Measurements from ENCODE around the gene RIMBP2. TPM values are rescaled to one million over a fixed set of nuclear protein-coding genes. Genes with fewer than 3 reads are reported as not detected.
A peak's percentile ranks its signal among the peaks of the same experiment; 100 is the strongest.

Gene RIMBP2
- total and polyA plus RNA-seq, 9 of the 15 experiments (the other 6 are each of a cell fraction or from before 2014, with no cell fraction given): not detected

DNA sequence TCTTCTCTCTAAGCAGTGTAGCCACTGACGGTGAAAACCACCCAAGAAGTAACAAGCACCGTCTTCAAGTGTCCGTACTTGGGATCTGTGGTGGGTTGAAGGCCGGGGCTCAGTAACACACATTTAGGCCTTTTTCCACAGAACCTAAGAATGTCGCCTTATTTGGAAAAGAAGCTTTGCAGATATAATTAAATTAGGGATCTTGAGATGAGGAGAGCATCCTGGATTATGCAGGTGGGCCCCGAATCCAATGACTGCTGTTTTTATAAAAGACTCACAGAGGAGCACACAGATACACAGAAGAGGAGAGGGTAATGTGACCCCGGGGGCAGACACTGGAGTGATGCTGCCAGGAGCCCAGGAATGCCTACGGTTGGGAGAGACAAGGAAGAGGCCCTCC is 46.3 kb downstream of the RIMBP2 start:
- no peaks in the 10 kb centered on the region for H3K9me3 ChIP-seq (replicated peaks; ENCODE audit: control insufficient read depth, insufficient read depth, low read depth, low read length)
- no peaks in the 10 kb centered on the region for H3K9me1 ChIP-seq (ENCODE audit: control insufficient read depth, insufficient read depth, low read length)
- H3K27me3 ChIP-seq (ENCODE audit: control insufficient read depth in 2 of 2, insufficient read depth in 2 of 2, low read length in 2 of 2): peaks cover 23 to 66% of the 10 kb centered on the region in 2 experiments
- no peaks in the 10 kb centered on the region for H3K79me2 ChIP-seq (ENCODE audit: control insufficient read depth, insufficient read depth, low read length)
- POLR2A ChIA-PET: interaction anchor here (0.9 to 1.4 kb wide), 3 partner anchors 13 to 213 kb away, joined by 3 to 6 read pairs (median 5); no protein-coding TSS in a partner anchor
- intact Hi-C loops (cut with micrococcal nuclease) (no loop called here), in situ Hi-C loops (cut with MboI) (no loop called here)
- H3K36me3 ChIP-seq (ENCODE audit: control insufficient read depth, insufficient read depth, low read length): no peaks in the 10 kb centered on the region
- 0 out of 2 replicates have a peak overlapping the region, but pooled peaks have one; percentile 63 for H2AFZ ChIP-seq (ENCODE audit: low read depth, low read length)
- CTCF ChIA-PET (ENCODE audit: low intra/inter-chr PET ratio): no interaction called here
- H3K9ac ChIP-seq (ENCODE audit: insufficient read depth in 1 of 2, low read depth in 2 of 2, low read length in 2 of 2): no peak overlapping the region
- H3K4me3 ChIP-seq: no peak overlapping the region
- 2% methylated on average over 8 of the region's 8 CpGs for WGBS (ENCODE audit: insufficient coverage, low coverage, missing lambda C conversion rate)
- DNase-seq (ENCODE audit: extremely low read depth in 1 of 4, low spot score in 3 of 4) (no peak), ATAC-seq (no peak), FAIRE-seq (no peak)
- 0 out of 2 replicates have a peak, but pooled peaks have one; percentile 5 for TF ChIP-seq GTF2A2 (tag; IDR thresholded peaks at IDR 0.05)
- TF ChIP-seq, protein P1, sequence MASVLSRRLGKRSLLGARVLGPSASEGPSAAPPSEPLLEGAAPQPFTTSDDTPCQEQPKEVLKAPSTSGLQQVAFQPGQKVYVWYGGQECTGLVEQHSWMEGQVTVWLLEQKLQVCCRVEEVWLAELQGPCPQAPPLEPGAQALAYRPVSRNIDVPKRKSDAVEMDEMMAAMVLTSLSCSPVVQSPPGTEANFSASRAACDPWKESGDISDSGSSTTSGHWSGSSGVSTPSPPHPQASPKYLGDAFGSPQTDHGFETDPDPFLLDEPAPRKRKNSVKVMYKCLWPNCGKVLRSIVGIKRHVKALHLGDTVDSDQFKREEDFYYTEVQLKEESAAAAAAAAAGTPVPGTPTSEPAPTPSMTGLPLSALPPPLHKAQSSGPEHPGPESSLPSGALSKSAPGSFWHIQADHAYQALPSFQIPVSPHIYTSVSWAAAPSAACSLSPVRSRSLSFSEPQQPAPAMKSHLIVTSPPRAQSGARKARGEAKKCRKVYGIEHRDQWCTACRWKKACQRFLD (CRISPR knock-in tag; IDR thresholded peaks at IDR 0.05): no peak
- TF ChIP-seq ZNF436 (CRISPR knock-in tag; IDR thresholded peaks at IDR 0.05): no peak
- no peak for TF ChIP-seq POLR3A (IDR thresholded peaks at IDR 0.05; ENCODE audit: borderline replicate concordance, extremely low read depth, insufficient read depth, insufficient read length)
- TF ChIP-seq CSDE1 (IDR thresholded peaks at IDR 0.05): no peak
- TF ChIP-seq FUS (optimal IDR thresholded peaks at IDR 0.05; ENCODE audit: low read depth, low read length): no peak
- TF ChIP-seq EZH2 (IDR thresholded peaks at IDR 0.05; ENCODE audit: borderline replicate concordance, low read depth, low read length): no peak
- no peaks in the 10 kb centered on the region; a peak in 1 of 5 replicates for H3K4me1 ChIP-seq (replicated peaks in 1 of 2; ENCODE audit: control insufficient read depth in 2 of 2, insufficient read depth in 2 of 2, low read length in 2 of 2)
- no peak overlapping the region for H3K27ac ChIP-seq (ENCODE audit: extremely low read depth, low read depth, low read length)
- H3K4me2 ChIP-seq (ENCODE audit: insufficient read depth, low read length): no peak overlapping the region; the same call in 1 of the 2 replicates
- H4K20me1 ChIP-seq (replicated peaks; ENCODE audit: control insufficient read depth, insufficient read depth, low read length): no peaks in the 10 kb centered on the region
- no TSS peak for BruUV-seq (replicated peaks)

All from K562 (cell line).